Measurements from ENCODE around the gene TEDDM1.

TEDDM1 gene

GRCh38 chr1:182407724-182408123 is 7.3 kb upstream of the TEDDM1 start:
- no peak for DNase-seq (ENCODE audit: low spot score)
- FAIRE-seq, result no peak

GRCh38 chr1:182406012-182406411 is 5.5 kb upstream of the TEDDM1 start:
- DNase-seq (ENCODE audit: low spot score) (no peak), FAIRE-seq (no peak)

- FAIRE-seq (no peak), DNase-seq (ENCODE audit: low spot score) (no peak)
Observed at GRCh38 chr1:182405578-182405977, 5.1 kb upstream of the TEDDM1 start.

- FAIRE-seq (no peak), DNase-seq (ENCODE audit: low spot score) (no peak)
Observed at GRCh38 chr1:182404781-182405180, 4.3 kb upstream of the TEDDM1 start.

GRCh38 chr1:182397653-182398393 is 2.6 kb downstream of the TEDDM1 start:
- no peak for DNase-seq (ENCODE audit: low spot score)
- FAIRE-seq, result no peak

- FAIRE-seq (no peak), DNase-seq (ENCODE audit: low spot score) (no peak)
Observed at GRCh38 chr1:182395906-182396305, 4.6 kb downstream of the TEDDM1 start.

- DNase-seq (ENCODE audit: low spot score), result no peak
Observed at GRCh38 chr1:182394055-182394775, 6.3 kb downstream of the TEDDM1 start.

GRCh38 chr1:182392050-182393028 is 8.1 kb downstream of the TEDDM1 start:
- FAIRE-seq (no peak), DNase-seq (ENCODE audit: low spot score) (no peak)

More at GRCh38 chr1:182394055-182394775, 6.3 kb downstream of the TEDDM1 start:
- FAIRE-seq, result no peak

- no peak for DNase-seq (ENCODE audit: low spot score)
- FAIRE-seq, result no peak
Observed at GRCh38 chr1:182391362-182392049, 9.0 kb downstream of the TEDDM1 start, which contains the start of gene GLUL. GLUL (minus strand) TSS chr1:182391790; CDS start chr1:182388737, 3,053 bp downstream.

GRCh38 chr1:182391028-182391361 is 9.5 kb downstream of the TEDDM1 start:
- no peak for FAIRE-seq
- no peak for DNase-seq (ENCODE audit: low spot score)

GRCh38 chr1:182389619-182390047 is 10.8 kb downstream of the TEDDM1 start:
- FAIRE-seq (no peak), DNase-seq (ENCODE audit: low spot score) (no peak)

- DNase-seq (ENCODE audit: low spot score) (no peak), FAIRE-seq (no peak)
Observed at GRCh38 chr1:182388392-182389134, 11.9 kb downstream of the TEDDM1 start.

- DNase-seq (ENCODE audit: low spot score) (no peak), FAIRE-seq (no peak)
Observed at GRCh38 chr1:182387566-182387965, 12.9 kb downstream of the TEDDM1 start.

- no peak for FAIRE-seq
- no peak for DNase-seq (ENCODE audit: low spot score)
Observed at GRCh38 chr1:182386980-182387379, 13.5 kb downstream of the TEDDM1 start.

GRCh38 chr1:182385885-182386853 is 14.3 kb downstream of the TEDDM1 start:
- FAIRE-seq (no peak), DNase-seq (ENCODE audit: low spot score) (no peak)

- FAIRE-seq (no peak), DNase-seq (ENCODE audit: low spot score) (no peak)
Observed at GRCh38 chr1:182384387-182384960, 16.0 kb downstream of the TEDDM1 start.

GRCh38 chr1:182383934-182384333 is 16.5 kb downstream of the TEDDM1 start:
- no peak for FAIRE-seq
- no peak for DNase-seq (ENCODE audit: low spot score)

GRCh38 chr1:182383037-182383661 is 17.3 kb downstream of the TEDDM1 start:
- DNase-seq (ENCODE audit: low spot score) (no peak), FAIRE-seq (no peak)
